B cell (primary cell): Measurements from ENCODE around the gene DPYSL4.

Source experiments
- EZH2 ChIP-seq: IDR thresholded peaks from 2 replicates; pipeline ENCODE4 v1.6.1; 2012; ENCODE audit warnings: borderline replicate concordance, low read depth, mild to moderate bottlenecking, moderate library complexity, low read length; ENCODE audit not compliant: insufficient read depth, poor library complexity, severe bottlenecking
- TF ChIP-seq, protein P1 (sequence below): fragments of 200-600 bp; IDR thresholded peaks from one replicate; pipeline ENCODE4 v1.8.0; 2022; ENCODE audit warnings: antibody characterized with exemption, mild to moderate bottlenecking

DNA sequence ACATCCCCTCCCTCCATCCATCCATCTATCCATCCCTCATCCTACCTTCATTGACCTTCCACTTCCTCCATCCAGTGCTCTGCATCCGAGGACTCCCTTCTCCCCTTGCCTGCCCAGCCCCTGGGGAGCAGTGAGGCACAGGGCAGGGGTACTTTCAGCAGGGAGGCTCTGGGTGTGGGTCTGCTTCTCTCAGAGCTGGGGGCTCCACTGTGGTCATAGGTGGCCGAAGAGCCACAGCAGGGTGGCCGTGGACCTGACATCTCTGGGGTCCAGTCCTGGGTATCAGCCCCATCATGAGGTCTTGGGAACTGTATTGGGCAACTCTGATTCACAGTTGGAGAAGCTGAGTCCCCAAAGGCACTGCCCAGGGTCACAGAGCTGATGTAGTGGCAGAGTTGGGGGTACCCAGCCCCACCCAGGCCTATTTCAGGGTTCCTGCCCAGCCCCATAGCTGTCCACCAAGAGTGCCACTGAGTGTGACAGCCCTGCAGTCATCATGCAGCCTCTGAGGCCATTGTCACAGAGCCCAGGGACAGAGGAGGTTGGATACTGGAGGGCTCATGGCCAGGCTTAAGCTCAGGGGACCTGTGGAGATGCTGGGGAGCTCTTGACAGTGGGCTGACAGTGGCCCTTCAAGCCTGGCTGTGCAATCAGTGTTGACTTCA is 35.3 kb upstream of the DPYSL4 start:
- TF ChIP-seq, protein P1, sequence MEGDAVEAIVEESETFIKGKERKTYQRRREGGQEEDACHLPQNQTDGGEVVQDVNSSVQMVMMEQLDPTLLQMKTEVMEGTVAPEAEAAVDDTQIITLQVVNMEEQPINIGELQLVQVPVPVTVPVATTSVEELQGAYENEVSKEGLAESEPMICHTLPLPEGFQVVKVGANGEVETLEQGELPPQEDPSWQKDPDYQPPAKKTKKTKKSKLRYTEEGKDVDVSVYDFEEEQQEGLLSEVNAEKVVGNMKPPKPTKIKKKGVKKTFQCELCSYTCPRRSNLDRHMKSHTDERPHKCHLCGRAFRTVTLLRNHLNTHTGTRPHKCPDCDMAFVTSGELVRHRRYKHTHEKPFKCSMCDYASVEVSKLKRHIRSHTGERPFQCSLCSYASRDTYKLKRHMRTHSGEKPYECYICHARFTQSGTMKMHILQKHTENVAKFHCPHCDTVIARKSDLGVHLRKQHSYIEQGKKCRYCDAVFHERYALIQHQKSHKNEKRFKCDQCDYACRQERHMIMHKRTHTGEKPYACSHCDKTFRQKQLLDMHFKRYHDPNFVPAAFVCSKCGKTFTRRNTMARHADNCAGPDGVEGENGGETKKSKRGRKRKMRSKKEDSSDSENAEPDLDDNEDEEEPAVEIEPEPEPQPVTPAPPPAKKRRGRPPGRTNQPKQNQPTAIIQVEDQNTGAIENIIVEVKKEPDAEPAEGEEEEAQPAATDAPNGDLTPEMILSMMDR: no peak
- TF ChIP-seq EZH2: no peak
